Glomerular endothelial cell (primary cell): ENCODE data around the gene ZNF93. TPM values are rescaled to one million over a fixed set of nuclear protein-coding genes. Genes with fewer than 3 reads are reported as not detected.
"Not testable (repeated sequence)": the region's sequence is repeated elsewhere in the genome, so short reads cannot be mapped to it uniquely, and the experiment has no call there.

Experiments used
- DNase-seq: peaks from one replicate; pipeline ENCODE4 v3.0.0-alpha.2; 2011; ENCODE audit warnings: low read depth, low spot score; ENCODE audit errors: extremely low read depth
- total RNA-seq: library from RNA; depleted of rRNA; stranded (reverse); fragments of >200 nt; gene quantifications from 2 replicates; pipeline ENCODE4 v1.2.3, GENCODE V29; 2015

Gene ZNF93
- total RNA-seq = 9.2 and 17.7 TPM in 2 replicates

DNA sequence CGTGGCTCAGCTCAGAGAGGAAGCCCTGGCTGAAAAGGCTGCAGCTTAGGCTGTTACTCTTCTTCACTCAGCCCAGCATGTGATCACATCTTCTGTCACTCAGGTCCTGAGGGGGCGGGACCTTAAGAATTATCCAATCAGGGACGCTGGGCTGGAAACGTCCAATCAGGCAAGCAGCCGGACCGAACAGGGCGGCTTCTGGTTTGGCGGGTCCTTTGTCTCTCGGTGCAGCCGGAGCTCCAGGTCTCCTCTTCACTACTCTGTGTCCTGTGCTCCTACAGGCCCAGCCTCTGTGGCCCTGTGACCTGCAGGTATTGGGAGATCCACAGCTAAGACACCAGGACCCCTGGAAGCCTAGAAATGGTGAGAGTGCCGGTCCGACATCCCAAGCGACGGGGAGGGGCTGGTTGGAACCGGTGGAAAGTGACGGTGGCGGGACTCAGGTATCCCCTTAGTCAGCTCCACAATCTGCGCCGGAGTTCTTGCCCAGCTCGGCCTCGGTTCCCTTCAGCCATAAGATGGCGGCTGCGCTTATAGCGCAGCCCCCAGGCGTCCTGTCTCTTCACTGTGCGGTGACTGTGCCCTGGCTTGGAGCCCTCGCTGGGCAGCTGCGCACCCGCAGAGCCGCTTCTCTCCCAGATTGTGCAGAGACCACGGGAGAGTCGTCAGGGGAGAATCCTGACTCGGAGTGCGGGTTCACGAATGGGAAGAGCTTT lies at the start of gene ZNF93:
Gene ZNF93, plus strand, starts transcription at position 218 of the 716 bp plus-strand sequence. Its CDS starts 143 bp downstream, at position 361.
- peak; percentile 96 for DNase-seq

DNA sequence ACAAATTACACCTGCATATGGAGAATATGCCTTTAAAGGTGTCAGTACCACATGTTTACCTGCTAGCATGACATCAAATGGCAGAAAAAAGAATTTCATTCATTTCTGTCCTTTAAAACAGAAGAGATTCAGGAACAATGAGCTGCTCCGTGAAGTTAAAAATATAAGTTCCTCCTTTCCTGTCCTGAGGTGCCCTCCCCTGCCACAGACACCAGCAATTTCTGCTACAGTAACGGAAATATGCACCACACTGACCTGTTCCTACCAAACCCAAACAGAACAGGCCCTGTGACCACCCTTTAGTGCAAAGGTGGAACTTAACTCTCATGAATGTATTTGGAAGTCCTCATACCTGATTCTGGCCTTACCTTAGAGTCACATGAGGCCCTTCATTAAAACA lies 49.0 kb upstream of the ZNF93 start:
- DNase-seq = not testable (repeated sequence)

DNA sequence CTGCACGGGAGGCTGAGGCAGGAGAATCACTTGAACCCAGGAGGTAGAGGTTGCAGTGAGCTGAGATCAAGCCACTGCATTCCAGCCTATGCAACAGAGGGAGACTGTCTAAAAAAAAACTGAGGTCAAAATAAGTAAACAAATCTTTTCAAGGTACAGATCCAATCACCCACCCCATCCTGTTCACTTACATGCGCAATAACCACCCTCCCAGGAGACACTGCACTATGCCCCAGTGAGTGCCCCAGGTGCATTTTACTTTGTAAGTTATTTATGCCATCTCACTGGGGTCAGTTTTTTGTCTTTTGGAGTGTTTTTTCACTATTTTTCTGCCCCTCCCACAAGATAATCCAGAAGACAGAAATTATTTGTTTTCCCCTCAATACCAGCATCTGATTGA lies 42.0 kb upstream of the ZNF93 start:
- DNase-seq = no peak

DNA sequence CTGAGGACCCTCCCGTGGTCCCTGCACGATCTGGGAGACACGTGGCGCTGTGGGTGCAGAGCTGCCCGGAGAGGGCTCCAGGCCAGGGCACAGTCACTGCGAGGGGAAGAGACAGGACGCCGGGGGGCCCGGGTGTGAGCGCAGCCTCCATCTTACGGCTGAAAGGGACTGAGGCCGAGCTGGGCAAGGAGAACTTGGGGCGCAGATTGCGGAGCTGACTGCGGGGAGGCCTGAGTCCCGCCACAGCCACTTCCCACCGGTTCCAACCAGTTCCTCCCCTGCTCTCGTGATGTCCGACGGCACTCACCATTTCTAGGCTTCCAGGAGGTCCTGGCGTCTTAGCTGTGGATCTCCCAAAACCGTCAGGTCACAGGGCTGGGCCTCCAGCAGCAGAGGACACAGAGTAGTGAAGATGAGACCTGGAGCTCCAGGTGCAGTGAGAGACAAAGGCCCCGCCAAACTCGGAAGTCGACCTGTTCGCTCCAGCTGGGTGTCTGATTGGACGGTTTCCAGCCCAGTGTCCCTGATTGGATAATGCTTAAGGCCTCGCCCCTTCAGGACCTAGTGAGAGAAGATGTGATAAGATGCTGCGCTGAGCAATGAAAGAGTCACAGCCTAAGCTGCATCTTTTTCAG lies 39.9 kb upstream of the ZNF93 start:
- DNase-seq = no peak

DNA sequence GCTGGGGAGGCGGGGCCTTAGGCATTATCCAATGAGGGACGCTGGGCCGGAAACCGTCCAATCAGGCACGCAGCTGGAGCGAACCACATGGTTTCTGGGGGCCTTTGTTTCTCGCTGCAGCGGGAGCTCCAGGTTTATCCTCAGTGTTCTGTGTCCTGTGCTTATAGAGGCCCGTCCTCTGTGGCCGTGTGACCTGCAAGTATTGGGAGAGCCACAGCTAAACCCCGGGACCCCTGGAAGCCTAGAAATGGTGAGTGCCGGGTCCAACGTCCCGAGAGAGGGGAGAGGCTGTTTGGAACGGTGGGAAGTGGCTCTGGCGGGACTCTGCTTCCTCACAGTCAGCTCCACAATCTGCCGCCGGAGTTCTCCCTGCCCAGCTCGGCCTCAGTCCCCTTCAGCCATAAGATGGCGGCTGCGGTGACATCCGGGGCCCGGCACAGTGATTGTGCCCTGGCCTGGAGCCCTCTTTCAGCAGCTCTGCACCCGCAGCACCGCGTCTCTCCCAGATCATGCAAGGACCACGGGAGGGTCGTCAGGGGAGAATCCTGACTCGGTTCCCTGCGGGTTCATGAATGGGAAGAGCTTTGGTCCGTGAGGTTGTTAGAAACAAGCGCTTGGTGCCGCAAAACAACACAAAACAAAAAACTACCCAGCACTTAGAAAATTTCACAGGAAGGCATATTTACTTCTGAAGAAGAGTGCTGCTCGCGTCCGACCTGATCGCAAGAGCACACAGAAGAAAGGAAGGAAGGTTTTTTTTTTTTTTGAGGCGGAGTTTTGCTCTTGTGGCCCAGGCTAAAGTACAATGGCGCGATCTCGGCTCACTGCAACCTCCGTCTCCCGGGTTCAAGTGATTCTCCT lies 34.8 kb upstream of the ZNF93 start, which contains the start of gene ZNF253:
Gene ZNF253, plus strand, starts transcription at position 133 of the 861 bp plus-strand sequence. Its CDS starts 115 bp downstream, at position 248.
- DNase-seq = peak; percentile 80

DNA sequence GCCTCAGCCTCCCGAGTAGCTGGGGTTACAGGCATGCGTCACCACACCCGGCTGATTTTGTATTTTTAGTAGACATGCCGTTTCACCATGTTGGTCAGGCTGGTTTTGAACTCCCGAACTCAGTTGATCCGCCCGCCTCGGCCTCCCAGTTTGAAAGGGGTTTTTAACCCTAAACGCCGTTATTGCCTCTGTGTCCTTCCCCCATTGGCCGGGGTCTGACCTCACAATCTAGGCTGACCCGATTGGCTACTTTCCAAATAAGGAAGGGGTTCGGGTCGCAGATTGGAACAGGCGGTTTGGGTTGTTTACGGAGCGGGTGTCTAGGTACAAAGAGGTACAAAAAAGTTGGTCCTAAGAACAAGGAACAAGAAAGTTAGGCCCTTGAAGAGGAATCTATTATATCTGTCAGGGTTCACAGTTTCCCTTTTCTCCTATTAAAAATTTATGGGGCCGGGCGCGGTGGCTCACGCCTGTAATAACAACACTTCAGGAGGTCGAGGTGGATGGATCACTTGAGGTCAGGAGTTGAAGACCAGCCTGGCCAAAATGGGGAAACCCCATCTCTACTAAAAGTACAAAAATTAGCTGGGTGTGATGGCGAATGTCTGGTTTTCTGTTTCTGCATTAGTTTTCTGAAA lies 34.0 kb upstream of the ZNF93 start:
- peak; percentile 2 for DNase-seq

DNA sequence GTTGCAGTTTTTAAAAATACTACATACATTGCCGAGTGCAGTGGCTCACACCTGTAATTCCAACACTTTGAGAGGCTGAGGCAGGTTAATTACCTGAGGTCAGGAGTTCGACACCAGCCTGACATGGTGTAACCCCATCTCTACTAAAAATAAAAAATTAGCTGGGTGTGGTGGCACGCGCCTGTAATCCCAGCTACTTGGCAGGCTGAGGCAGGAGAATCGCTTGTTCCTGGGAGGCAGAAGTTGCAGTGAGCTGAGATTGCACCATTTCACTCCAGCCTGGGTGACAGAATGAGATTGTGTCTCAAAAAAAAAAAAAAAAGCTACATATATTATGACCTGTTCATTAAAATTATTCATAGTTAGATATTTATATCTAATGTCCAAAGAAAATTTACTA lies 30.7 kb upstream of the ZNF93 start:
- DNase-seq = not testable (repeated sequence)

DNA sequence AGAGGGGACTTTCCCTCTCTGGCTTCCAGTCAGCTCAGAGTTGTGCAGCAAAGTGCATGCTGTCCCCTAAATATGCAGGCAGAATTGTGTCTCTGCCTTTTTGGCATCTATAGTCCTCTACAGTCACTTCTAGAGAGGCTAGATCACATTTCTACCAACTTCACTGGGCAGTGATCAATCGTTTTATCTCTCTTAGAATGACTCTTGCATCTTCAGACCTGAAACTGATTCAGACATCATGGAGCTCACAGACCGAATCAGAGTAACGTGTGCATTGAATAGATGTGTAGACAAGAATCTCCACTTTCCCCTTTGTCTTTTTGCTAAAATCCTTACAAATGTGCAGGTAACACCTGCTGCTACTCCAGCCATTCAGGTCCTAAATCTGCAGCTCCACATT lies 28.8 kb upstream of the ZNF93 start:
- DNase-seq = no peak

DNA sequence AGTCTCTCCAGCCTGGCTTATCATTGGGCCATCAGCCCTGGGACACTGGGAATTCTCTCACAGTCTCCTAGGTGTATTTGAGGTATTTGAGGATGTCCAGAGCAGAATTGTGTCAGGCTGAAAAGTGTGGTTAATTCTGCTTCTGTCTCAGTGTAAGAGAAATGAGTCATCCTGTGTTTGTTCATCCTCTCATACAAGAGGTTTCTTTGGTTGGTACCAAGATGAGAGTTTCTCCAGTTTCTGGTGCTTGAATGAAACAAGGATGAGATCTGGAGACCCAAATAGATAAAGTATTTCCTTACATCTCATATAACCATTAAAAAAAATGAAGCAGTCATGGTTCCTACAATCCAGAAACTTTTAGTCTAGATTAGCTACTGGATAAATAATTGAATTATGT lies 27.4 kb upstream of the ZNF93 start:
- no peak for DNase-seq

DNA sequence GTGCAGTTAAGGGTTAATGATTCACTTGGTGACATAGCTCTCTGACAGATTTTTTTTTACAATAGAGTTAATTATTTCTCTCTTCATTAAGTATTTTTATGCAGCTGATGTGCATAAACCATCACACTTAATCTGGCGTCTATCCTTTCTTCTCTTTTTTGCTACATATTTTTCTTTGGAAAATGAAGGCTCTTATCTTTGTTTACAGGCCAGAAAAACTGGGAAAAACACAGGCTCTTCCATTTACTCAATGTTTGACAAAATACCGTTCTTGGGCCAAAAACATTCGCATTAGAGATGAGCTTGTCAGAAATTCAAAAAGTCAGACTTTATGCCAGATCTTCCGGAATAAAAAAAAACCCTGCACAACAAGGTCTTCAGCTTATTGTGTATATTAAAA lies 23.0 kb upstream of the ZNF93 start:
- DNase-seq = no peak

DNA sequence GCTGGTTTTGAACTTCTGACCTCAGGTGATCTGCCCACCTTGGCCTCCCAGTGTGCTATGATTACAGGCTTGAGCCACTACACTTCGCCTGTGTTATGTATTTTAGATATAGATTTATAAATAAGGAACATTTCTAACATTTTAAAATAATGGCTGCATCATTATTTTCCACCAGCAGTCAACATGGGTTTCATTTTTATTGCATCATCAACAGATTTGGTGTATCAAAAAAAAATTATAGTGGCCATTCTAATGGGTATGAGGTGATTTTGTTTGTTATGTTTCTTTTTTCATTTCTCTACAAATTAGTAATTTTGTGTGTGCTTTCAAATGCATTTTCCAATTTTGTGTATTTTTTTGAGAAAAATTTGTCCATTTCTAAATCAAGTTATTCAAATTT lies 16.2 kb upstream of the ZNF93 start:
- DNase-seq = no peak

DNA sequence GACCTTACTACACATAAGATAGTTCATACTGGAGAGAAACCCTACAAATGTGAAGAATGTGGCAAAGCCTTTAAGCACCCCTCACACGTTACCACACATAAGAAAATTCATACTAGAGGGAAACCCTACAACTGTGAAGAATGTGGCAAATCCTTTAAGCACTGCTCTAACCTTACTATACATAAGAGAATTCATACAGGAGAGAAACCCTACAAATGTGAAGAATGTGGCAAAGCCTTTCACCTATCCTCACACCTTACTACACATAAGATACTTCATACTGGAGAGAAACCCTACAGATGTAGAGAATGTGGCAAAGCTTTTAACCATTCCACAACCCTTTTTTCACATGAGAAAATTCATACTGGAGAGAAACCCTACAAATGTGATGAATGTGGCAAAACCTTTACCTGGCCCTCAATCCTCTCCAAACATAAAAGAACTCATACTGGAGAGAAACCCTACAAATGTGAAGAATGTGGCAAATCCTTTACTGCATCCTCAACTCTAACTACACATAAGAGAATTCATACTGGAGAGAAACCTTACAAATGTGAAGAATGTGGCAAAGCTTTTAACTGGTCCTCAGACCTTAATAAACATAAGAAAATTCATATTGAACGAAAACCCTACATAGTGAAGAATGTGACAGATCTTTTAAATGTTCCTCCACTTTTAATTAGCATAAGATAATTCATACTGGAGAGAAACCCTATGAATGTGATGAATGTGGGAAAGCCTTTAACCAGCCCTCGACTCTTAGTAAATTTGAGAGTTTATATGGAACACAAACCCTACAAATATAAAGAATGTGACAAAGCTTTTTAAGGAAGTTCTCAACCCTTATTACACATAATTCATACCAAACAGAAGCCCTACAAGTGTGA lies 8.4 kb upstream of the ZNF93 start:
- not testable (repeated sequence) for DNase-seq

DNA sequence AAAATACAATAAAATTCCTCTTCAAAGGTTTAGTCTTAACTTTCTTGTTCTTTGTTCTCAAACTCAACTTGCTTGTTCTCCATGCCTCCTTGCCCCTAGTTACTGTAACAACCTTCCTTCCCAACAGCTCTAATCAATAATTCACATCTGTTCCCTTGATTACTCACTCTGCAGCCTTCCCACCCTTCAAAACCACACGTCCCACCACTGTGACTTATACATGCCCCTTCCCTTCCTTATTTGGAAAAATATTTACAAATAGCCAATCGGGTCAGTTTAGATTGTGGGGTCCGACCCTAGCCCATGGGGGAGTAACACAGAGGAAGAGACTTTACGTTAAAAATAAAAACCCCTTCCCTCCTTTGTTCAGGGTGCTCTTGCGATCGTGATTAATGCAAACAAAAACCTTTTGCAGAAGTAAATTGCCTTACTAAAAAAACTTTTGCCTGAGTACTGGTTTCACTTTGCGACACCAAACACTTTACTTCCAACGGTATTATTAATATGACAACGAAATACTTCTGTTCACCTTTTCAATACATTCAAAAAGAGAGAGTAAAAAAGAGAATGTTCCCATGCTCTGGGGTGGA lies 512 bp upstream of the ZNF93 start:
- peak; percentile 47 for DNase-seq

DNA sequence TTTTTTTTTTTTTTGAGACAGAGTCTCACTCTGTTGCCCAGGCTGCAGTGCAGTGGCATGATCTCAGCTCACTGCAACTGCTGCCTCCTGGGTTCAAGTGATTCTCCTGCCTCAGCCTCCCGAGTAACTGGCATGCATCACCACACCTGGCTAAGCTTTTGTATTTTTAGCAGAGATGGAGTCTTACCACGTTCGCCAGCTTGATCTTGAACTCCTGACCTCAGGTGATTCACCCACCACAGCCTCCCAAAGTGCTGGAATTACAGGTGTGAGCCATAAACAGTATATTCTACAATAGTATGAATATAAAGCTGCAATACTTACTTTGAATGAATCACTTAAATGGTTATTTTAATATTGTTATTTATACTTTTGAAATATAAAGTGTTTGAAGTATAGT lies 6.8 kb downstream of the ZNF93 start:
- not testable (repeated sequence) for DNase-seq

DNA sequence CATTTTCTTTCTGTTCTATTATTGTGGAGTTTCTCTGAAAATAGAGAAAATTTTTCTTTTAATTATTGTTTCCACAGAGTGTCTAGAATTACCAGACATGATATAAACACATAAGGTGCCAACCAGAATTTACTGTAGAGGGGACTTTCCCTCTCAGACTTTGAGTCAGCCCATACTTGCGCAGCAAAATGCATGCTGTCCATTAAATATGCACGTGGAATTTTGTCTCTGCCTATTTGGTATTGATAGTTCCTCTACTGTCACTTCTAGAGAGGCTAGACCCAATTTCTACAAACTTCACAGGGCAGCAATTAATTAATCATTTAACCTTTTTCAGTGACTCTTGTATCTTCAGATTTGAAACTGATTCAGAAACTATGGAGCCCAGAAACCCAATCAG lies 8.9 kb downstream of the ZNF93 start:
- DNase-seq = no peak

DNA sequence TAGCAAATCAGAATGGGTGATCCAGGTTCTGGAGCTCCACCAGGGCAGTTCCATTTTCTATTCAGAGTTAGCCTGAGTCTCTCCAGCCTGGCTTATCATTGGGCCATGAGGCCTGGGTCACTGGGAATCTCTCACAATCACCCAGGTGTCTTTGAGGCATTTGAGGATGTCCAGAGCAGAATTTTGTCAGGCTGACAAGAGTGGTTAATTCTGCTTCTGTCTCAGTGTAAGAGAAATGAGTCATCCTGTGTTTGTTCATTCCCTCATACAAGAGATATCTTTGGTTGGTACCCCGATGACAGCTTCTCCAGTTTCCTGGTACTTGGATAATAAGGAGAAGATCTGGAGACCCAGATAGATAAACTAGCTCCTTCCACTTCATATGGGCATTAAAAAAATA lies 10.4 kb downstream of the ZNF93 start:
- no peak for DNase-seq

DNA sequence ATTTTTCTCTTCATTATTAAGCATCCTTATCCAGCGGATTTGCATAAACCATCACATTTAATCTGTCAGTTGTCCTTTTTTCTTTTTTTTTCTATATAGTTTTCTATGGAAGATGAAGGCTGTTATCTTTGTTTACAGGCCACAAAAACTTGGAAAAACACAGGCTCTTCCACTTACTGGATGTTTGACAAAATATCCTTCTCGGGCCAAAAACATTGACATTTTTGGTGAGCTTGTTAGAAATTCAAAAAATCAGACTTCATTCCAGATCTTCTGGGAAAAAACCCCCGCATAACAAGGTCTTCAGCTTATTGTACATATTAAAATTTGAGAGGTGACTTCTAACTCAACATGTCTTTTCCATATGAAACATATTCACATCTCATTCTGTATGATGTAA lies 13.8 kb downstream of the ZNF93 start:
- DNase-seq = no peak

DNA sequence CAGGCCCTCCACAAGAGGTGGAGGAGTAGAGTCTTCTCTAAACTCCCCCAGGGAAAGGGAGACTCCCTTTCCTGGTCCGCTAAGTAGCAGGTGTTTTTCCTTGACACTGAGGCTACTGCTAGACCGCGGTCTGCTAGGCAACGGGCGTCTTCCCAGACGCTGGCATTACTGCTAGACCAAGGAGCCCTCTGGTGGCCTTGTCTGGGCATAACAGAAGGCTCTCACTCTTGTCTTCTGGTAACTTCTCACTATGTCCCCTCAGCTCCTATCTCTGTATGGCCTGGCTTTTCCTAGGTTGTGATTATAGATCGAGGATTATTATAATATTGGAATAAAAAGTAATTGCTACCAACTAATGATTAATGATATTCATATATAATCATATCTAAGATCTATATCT lies 29.7 kb downstream of the ZNF93 start:
- not testable (repeated sequence) for DNase-seq
